Panc1 (cell line): Measurements from ENCODE around the gene PRKCA.

Experiments
- CTCF ChIP-seq: fragments of 450-650 bp; IDR thresholded peaks from 2 replicates; pipeline ENCODE4 v1.5.1; 2017; ENCODE audit warnings: mild to moderate bottlenecking
- POLR2AphosphoS5 ChIP-seq: IDR thresholded peaks from 2 replicates; pipeline ENCODE4 v1.6.1; 2012; ENCODE audit warnings: mild to moderate bottlenecking, low read depth, low read length, moderate library complexity
- REST ChIP-seq, 2 experiments: IDR thresholded peaks; 2 replicates each; pipeline ENCODE4 v1.6.1; 2011 to 2012; ENCODE audit warnings: low read depth in 2 of 2, control low read depth in 1 of 2, low read length in 1 of 2, mild to moderate bottlenecking in 1 of 2, moderate library complexity in 1 of 2; ENCODE audit not compliant: insufficient read depth in 1 of 2
- SIN3A ChIP-seq: IDR thresholded peaks from 2 replicates; pipeline ENCODE4 v1.6.1; 2012; ENCODE audit warnings: low read depth, mild to moderate bottlenecking, low read length, moderate library complexity, borderline replicate concordance; ENCODE audit not compliant: insufficient read depth
- TCF7L2 ChIP-seq: IDR thresholded peaks from 2 replicates; pipeline ENCODE4 v1.6.1; 2011; ENCODE audit warnings: mild to moderate bottlenecking, low read depth, low read length, inconsistent platforms

GRCh38 chr17:66793814-66794213 lies 491.4 kb downstream of the PRKCA start:
- TF ChIP-seq CTCF (no peak), REST (IDR thresholded peaks at IDR 0.05; ENCODE audit: insufficient read depth in 1 of 2, low read depth in 2 of 2, low read length in 1 of 2) (no peak), POLR2AphosphoS5 (no peak), SIN3A (no peak), TCF7L2 (no peak)
